NCI-H2029 (cell line): ENCODE results near the gene SNRPA.
A peak's percentile ranks its signal among the peaks of the same experiment; 100 is the strongest.

Experiments used
- DNase-seq: peaks from one replicate; lab custom pipeline; 2025; lab: John Stamatoyannopoulos, UW

SNRPA gene

DNA sequence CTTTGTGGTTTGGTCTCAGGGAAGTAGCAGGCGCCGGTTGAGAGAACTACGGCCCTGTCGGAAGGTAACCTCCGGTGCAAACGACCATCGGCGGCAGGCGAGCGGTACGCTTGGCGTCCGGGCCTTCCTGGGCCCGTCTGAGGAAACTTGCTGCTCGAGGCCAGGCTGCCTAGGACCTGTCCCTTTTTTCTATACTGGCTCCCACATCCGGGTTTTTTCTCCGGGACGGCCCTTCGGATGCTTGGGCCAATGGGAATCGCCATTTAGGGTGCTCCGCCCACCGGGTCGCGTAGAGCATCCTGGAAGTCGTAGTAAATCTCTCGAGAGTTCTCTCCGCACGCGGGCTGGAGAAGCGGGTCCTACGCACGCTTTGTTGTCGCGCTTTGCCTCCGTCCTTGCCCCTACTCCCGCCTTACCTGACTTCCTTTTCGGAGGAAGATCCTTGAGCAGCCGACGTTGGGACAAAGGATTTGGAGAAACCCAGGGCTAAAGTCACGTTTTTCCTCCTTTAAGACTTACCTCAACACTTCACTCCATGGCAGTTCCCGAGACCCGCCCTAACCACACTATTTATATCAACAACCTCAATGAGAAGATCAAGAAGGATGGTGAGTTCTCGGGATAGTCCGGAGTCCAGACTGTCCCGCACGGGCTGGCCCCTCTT is at the start of gene SNRPA:
Gene SNRPA (plus strand): TSS at position 330 of the 664 bp plus-strand sequence. CDS start 206 bp downstream, at position 536.
- DNase-seq: peak; percentile 98

DNA sequence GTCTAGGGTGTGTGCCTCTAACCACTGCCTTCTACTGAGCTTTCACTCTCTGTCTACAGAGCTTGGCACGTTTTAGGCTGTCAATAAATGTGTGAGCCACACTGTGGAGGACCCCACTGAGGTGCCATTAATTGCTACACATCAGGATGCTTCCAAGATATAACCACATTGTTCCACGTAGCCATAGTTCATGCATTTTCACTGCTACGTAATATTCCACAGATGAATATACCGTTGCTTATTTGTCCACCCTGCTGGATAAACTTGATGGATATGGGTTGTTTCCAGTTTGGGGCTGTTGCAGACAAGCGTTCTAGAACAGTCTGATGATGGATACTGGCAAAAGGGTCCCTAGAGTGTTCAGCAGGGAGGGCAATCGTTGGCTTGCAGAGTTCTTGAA is 49.2 kb upstream of the SNRPA start:
- DNase-seq: no peak

DNA sequence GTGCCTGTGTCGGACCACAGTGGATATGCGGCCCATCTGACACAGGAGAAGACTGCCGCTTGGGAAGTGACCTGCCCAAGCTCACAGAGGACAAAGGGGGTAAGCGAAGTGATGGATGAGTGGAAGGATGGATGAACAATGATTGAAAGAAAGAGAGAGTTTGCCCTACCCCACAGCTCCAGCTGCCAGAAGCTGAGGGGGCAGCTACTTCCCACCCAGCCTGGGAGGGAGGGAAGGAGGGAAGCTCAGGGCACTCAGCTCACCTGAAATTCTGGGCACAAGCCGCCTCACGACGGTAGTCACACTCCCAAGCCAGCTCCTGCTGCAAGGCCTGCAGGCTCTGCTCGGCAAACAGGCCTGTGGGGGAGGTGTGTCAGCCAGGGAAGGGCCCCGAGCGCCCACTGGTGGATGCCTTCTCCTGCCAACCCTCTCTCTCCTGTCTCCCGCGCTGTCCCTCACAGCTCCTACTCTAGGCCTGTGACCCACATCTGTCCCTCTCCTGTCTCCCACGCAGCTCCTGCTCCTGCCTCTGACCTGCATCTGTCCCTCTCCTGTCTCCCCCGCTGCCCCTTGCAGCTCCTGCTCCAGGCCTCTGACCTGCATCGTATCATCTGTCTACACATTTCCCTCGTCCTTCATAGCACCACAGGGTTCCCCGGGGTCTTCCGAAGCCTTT is 48.5 kb upstream of the SNRPA start:
- DNase-seq: no peak

GRCh38 chr19:40703029-40703755 is 47.8 kb upstream of the SNRPA start:
- no peak for DNase-seq

DNA sequence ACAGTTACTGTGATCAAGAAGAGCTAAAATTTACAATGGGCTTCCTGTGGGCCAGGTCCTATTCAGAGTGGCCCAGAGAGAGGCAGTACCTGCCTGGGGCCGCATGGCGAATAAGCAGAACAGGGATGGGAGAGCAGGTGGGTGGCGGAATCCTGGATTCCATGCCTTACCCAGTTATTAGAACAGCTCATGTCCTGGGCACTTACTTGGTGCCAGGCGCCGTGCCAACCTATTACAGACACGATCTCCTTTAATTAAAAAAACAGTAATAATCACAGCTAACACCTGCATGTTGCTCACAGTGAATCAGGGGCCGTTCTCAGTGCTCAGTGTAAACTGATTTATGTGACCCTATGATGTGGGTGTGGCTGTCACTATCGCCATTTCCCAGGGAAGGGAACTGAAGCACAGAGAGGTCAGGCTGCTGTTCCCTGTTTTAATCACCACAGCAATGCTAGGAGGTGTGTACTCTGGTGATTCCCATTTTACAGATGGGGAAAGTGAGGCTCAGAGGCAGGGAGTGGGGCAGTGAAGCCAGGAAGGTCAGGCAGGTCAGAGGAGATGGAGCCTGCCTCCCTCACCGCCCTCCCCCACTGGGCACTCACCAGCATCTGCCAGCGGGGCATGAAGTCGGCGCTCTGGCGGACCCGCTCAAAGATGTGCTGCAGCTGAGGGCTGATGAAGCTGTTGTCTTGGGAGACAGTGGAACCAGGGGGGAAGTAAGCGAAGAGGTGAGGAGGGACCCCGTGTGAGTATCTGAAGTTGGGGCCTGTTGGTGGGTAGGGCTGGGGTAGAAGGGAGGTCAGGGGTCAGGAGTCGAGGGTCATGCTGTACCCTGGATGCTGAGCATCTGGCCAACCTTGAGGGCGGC is 46.3 kb upstream of the SNRPA start:
- DNase-seq: no peak

GRCh38 chr19:40705362-40705651 is 45.7 kb upstream of the SNRPA start:
- DNase-seq: no peak

GRCh38 chr19:40705950-40706619 is 44.9 kb upstream of the SNRPA start:
- DNase-seq: no peak

DNA sequence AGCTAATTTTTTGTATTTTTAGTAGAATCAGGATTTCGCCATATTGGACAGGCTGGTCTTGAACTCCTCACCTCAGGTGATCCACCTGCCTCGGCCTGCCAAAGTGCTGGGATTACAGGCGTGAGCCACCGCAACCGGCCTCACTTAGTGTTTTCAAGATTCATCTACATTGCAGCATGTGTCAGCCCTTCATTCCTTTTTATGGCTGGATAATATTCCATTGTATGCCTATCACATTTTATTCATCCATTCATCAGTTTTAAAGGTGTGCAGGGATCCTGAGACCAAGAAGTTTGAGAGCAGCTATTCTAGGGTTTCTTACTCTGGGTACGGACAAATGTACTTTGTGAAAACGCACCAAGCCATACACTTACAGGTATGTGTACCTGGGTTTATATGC is 43.4 kb upstream of the SNRPA start:
- no peak for DNase-seq

- DNase-seq: no peak
Observed at GRCh38 chr19:40709817-40710216, 41.2 kb upstream of the SNRPA start.

DNA sequence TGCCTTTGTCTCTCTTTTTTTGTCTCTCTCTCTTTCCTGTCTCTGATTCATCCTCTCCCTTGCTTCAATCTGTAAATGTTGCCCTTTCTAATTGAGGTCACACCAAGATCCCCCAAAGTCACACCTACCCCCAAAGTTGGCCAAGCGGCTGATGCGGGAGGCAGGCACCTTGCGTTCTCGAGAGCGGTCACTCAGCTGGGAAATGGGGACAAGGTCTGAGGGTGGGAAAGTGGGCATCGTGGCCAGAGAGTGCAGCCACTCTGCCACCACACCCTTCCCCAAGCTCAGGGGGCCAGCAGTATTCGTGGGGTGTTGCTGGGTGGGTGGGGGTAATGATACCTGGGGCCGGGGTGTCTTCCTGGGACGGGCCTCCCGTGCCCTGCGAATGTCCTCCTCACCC is 37.1 kb upstream of the SNRPA start:
- no peak for DNase-seq

GRCh38 chr19:40714441-40715299 is 36.3 kb upstream of the SNRPA start:
- DNase-seq: peak; percentile 80

DNA sequence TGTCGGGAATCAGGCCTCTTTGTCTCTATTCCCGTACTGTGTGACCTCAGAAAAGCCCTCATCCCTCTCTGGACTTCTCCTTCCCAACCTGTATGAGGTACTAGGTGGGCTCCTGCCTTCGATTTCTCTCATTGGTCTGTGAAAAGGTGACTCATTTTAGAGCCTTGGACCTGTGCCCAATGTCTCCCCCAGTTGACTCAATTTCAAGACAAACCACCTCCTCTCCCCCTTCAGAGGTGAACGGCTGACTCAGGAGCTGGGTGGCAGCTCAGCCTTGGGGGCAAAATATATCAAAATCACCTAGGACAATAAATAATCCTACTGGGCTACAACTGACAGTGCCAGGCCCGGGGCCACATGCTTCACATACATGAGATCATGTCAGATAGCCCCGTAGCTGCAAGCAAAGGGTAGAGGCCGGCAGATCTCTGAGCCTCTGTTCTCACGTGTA is 34.9 kb upstream of the SNRPA start:
- DNase-seq: no peak

DNA sequence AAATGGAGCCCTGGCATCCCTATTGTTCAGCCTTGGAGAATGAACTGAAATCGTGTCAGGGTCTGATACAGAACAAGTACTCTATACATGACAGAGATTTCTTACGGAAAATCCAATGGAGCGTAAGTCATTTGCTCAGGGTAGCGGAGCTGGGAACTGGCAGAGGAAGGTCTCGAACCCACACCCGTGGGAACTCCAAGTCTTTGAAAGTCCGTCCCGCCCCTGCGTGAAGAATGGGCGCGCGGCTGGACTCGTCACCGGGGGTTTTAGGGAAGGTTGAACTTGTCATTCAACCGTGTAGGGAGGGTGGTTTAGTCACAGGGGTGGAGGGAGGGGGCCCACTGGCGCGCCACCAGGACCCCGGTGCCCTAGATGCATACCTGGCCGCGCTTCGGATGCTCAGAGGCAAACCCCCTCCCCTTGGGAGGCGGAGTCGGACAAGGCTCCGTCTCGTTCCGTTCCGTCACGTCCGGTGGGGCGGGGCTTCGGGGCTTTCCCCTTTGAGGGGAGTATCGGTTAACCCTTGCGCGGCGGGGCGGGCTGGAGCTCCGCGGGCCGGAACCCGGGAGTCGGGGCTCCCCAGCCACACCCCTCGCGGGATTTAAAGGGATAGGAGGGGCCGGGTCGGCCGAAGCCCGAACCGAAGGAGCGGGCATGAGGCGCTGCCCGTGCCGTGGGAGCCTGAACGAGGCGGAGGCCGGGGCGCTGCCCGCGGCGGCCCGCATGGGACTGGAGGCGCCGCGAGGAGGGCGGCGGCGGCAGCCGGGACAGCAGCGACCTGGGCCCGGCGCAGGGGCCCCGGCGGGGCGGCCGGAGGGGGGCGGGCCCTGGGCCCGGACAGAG is 34.3 kb upstream of the SNRPA start, which contains the start of the genes COQ8B and ITPKC:
Gene COQ8B (minus strand): TSS at position 405 of the 843 bp plus-strand sequence. CDS start 2,254 bp downstream, outside the sequence.
Gene ITPKC (plus strand): TSS at position 631 of the 843 bp plus-strand sequence. CDS start 24 bp downstream, at position 655.
- peak; percentile 98 for DNase-seq

DNA sequence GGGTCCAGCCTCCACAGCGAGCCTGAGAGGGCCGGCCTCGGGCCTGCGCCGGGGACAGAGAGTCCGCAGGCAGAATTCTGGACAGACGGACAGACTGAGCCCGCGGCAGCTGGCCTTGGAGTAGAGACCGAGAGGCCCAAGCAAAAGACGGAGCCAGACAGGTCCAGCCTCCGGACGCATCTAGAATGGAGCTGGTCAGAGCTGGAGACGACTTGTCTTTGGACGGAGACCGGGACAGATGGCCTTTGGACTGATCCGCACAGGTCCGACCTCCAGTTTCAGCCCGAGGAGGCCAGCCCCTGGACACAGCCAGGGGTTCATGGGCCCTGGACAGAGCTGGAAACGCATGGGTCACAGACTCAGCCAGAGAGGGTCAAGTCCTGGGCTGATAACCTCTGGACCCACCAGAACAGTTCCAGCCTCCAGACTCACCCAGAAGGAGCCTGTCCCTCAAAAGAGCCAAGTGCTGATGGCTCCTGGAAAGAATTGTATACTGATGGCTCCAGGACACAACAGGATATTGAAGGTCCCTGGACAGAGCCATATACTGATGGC is 33.6 kb upstream of the SNRPA start:
- no peak for DNase-seq

GRCh38 chr19:40717880-40718773 is 32.9 kb upstream of the SNRPA start:
- DNase-seq: no peak

DNA sequence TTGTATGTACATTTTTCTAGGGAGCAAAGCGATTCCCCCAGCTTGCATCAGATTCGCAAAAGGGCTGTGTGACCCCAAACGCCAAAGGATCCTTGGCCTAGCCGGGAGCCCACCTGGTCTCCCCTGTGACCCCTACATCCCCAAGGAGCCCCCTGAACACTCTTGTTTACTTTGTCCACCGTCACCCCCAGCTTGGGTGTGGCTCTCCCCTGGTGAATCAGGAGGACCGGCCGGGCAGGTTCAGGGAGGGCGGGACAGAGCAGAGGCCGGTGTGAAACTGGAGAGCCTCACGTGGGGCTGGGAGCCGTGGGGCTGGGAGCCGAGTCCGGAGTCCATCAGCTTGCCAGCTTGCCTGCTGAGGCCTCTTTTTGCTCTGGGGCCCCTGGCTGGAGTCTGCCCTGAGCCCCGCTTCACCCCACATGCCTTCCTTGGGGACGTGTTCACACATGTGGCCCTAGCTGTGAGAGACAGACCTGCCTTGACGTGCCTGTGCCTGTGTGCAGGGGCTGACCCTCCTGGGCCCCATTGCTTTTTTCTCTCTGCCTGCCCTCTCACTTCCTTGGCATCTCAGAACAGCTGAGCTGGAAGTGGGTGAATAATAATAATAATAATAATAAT is 32.1 kb upstream of the SNRPA start:
- peak; percentile 16 for DNase-seq

DNA sequence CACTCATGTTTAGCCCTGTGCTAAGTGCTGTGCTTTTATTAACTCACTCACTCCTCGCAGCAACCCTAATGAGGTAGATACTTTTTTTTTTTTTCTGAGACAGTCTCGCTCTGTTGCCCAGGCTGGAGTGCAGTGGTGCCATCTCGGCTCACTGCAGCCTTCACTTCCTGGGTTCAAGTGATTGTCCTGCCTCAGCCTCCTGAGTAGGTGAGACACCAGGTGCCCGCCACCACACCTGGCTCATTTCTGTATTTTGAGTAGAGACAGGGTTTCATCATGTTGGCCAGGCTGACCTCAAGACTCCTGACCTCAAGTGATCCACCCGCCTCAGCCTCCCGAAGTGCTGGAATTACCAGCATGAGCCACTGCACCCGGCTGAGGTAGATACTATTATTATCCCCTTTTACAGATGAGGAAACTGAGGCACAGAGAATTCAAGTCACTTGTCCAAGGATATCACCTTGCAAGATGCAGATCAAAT is 31.5 kb upstream of the SNRPA start:
- peak; percentile 5 for DNase-seq

DNA sequence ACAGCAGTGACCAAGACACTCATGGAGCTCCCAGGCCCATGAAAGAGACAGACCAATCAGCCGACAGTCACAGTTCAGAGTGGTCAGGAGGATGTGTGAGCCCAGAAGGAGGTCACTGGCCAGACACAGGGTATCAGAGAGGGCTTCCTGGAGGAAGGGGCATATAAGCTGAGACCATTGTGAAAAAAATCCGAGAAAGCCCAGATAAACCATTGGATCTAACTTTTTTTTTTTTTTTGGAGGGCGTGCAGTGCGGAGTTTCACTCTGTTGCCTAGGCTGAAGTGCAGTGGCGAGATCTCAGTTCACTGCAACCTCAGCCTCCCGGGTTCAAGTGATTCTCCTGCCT is 29.9 kb upstream of the SNRPA start:
- DNase-seq: no peak
